ENCODE measurements around the gene CSNK2A1. TPM values are rescaled to one million over a fixed set of nuclear protein-coding genes. Genes with fewer than 3 reads are reported as not detected.

The CSNK2A1 gene
- total and polyA plus RNA-seq, 2 donors (not counting 3 experiments of a cell fraction or from before 2014, with no cell fraction given): 68.4 to 142 TPM

DNA sequence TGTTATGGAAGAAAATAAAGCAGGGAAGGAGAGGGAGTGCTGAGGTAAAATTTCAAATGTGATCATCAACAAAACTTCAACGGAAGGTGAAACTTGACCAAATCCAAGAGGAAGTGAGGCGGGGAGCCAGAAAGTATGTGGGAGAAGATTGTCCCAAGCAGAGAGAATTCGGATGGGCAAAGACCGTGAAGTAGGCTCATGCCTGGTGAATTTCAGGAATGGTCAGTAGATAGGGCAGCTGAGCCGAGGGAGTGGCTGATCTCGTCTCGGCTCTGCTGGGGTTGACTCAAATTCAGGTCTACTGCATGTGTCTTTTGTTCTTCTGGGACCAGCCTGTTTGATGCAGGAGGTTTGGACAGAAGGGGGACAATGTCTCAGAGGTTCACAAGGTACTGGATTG lies 7.0 kb upstream of the CSNK2A1 start:
- POLR2A ChIA-PET: no interaction called here
- FAIRE-seq (no peak), DNase-seq (ENCODE audit: low read depth, low spot score) (no peak)
- H4K20me1 ChIP-seq (replicated peaks; ENCODE audit: control insufficient read depth, extremely low read depth, insufficient read depth, low read length): no peaks in the 10 kb centered on the region
- intact Hi-C loops (cut with micrococcal nuclease): no loop called here
- no TSS peak for BruUV-seq (replicated peaks)
- CTCF ChIA-PET: interaction anchor here (0.8 to 2.0 kb wide), 5 partner anchors 10 to 117 kb away, joined by 3 to 5 read pairs (median 5); no protein-coding TSS in a partner anchor
- H2AFZ ChIP-seq (ENCODE audit: low read depth, low read length): no peak overlapping the region
- no peak overlapping the region for H3K9ac ChIP-seq (replicated peaks; ENCODE audit: extremely low read depth, insufficient read depth, low read length)
- no peak overlapping the region for H3K4me2 ChIP-seq (ENCODE audit: insufficient read depth, low read length)
- H3K27ac ChIP-seq (ENCODE audit: insufficient read depth, low read depth, low read length): no peak overlapping the region
- no peaks in the 10 kb centered on the region for H3K4me1 ChIP-seq (ENCODE audit: control insufficient read depth, extremely low read depth, insufficient read depth, low read length)
- no peaks in the 10 kb centered on the region for H3K9me3 ChIP-seq (replicated peaks; ENCODE audit: control insufficient read depth, insufficient read depth, low read length)
- no peaks in the 10 kb centered on the region for H3K79me2 ChIP-seq (ENCODE audit: control insufficient read depth, insufficient read depth, low read length)
- dilution Hi-C loops (cut with MboI; ENCODE audit: extremely low pct_ligation_motif_present, low sequenced_read_pairs): no loop called here
- H3K36me3 ChIP-seq (ENCODE audit: control insufficient read depth in 2 of 2, extremely low read depth in 1 of 2, insufficient read depth in 2 of 2, low read length in 2 of 2): no peaks in the 10 kb centered on the region
- H3K4me3 ChIP-seq (replicated peaks in 1 of 3; ENCODE audit: insufficient read depth in 1 of 3, low read depth in 1 of 3, low read length in 3 of 3): no peak overlapping the region
- TF ChIP-seq, protein P1, sequence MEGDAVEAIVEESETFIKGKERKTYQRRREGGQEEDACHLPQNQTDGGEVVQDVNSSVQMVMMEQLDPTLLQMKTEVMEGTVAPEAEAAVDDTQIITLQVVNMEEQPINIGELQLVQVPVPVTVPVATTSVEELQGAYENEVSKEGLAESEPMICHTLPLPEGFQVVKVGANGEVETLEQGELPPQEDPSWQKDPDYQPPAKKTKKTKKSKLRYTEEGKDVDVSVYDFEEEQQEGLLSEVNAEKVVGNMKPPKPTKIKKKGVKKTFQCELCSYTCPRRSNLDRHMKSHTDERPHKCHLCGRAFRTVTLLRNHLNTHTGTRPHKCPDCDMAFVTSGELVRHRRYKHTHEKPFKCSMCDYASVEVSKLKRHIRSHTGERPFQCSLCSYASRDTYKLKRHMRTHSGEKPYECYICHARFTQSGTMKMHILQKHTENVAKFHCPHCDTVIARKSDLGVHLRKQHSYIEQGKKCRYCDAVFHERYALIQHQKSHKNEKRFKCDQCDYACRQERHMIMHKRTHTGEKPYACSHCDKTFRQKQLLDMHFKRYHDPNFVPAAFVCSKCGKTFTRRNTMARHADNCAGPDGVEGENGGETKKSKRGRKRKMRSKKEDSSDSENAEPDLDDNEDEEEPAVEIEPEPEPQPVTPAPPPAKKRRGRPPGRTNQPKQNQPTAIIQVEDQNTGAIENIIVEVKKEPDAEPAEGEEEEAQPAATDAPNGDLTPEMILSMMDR (IDR thresholded peaks at IDR 0.05; ENCODE audit: extremely low read depth in 1 of 2, insufficient read depth in 1 of 2, low read depth in 1 of 2, low read length in 2 of 2): no peak
- TF ChIP-seq POLR2AphosphoS5 (IDR thresholded peaks at IDR 0.05; ENCODE audit: insufficient read depth, low read depth, low read length) (no peak), GATA2 (IDR thresholded peaks at IDR 0.05; ENCODE audit: insufficient read depth, insufficient read length, low read depth, low read length) (no peak), MAX (IDR thresholded peaks at IDR 0.05; ENCODE audit: insufficient read depth, insufficient read length) (no peak), JUN (IDR thresholded peaks at IDR 0.05; ENCODE audit: borderline replicate concordance, insufficient read depth, insufficient read length, low read depth) (no peak), EZH2 (IDR thresholded peaks at IDR 0.05; ENCODE audit: borderline replicate concordance, low read depth, low read length, severe bottlenecking) (no peak), POLR2A (IDR thresholded peaks at IDR 0.05; ENCODE audit: low read depth, low read length) (no peak), FOS (IDR thresholded peaks at IDR 0.05; ENCODE audit: borderline replicate concordance, insufficient read depth, low read length) (no peak), MYC (IDR thresholded peaks at IDR 0.05; ENCODE audit: low read depth, low read length) (no peak)
- no peaks in the 10 kb centered on the region for H3K9me1 ChIP-seq (replicated peaks; ENCODE audit: control insufficient read depth, extremely low read depth, insufficient read depth, low read length)
- H3K27me3 ChIP-seq (ENCODE audit: control insufficient read depth in 2 of 2, insufficient read depth in 2 of 2, low read length in 2 of 2): peaks cover 32 to 40% of the 10 kb centered on the region in 2 experiments

All from endothelial cell of umbilical vein (primary cell).